SK-MEL-5 (cell line): ENCODE results near the gene BSND. TPM values are rescaled to one million over a fixed set of nuclear protein-coding genes. Genes with fewer than 3 reads are reported as not detected.
"Not testable (repeated sequence)": the region's sequence is repeated elsewhere in the genome, so short reads cannot be mapped to it uniquely, and the experiment has no call there.

ENCODE experiments used
- DNase-seq: peaks from one replicate; pipeline ENCODE4 v3.0.0-alpha.2; 2016; ENCODE audit warnings: low read depth, low spot score
- in situ Hi-C: cut with HindIII; loops from 2 replicates; pipeline ENCODE4 v1.10.0; 2016; ENCODE audit warnings: low sequenced_read_pairs, high pct_unique_total_duplicates, low pct_unique_long_range_greater_than_20kb
- polyA plus RNA-seq, 2 experiments: library from polyadenylated mRNA; depleted of rRNA; stranded (reverse); fragments of >200 nt; gene quantifications; 2 replicates each; pipeline ENCODE4 v1.2.3, GENCODE V29; 2015
- total RNA-seq: library from RNA; depleted of rRNA; stranded (reverse); fragments of >200 nt; shearing (Covaris generic); gene quantifications from 2 replicates; pipeline ENCODE4 v1.2.3, GENCODE V29; 2014; rRNA removed

The BSND gene
- not detected in 2 replicates for total RNA-seq
- not detected in 2 replicates for polyA plus RNA-seq (2015; cell fraction: cytosol; rRNA removed)
- polyA plus RNA-seq (2015; cell fraction: nucleus; rRNA removed) = not detected in 2 replicates

- in situ Hi-C loops = no loop called here
- no peak for DNase-seq
Measured at GRCh38 chr1:54998677-54999076, at the start of gene BSND. Gene BSND (plus strand): TSS chr1:54998933. CDS start chr1:54999187, 254 bp downstream.

GRCh38 chr1:54949053-54949452 is 49.7 kb upstream of the BSND start:
- in situ Hi-C loops = no loop called here
- no peak for DNase-seq

DNA sequence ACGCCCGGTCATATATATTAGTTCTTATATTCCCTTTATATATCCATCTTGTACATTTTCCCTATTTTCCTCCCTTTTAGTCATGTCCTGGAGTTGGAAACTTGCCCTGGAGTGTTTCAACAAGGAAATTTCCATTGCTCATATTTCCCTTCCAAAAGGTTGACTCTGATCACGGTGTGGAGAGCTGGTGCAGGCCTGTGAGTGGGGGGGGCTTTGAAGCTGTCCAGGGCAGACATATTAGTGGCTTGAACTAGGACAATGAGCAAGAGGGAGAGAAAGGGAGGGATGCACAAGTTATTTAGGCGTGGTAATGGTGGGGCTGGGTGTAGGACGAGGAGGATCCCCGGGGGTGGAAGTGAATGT is 48.7 kb upstream of the BSND start:
- in situ Hi-C loops = no loop called here
- DNase-seq = no peak

DNA sequence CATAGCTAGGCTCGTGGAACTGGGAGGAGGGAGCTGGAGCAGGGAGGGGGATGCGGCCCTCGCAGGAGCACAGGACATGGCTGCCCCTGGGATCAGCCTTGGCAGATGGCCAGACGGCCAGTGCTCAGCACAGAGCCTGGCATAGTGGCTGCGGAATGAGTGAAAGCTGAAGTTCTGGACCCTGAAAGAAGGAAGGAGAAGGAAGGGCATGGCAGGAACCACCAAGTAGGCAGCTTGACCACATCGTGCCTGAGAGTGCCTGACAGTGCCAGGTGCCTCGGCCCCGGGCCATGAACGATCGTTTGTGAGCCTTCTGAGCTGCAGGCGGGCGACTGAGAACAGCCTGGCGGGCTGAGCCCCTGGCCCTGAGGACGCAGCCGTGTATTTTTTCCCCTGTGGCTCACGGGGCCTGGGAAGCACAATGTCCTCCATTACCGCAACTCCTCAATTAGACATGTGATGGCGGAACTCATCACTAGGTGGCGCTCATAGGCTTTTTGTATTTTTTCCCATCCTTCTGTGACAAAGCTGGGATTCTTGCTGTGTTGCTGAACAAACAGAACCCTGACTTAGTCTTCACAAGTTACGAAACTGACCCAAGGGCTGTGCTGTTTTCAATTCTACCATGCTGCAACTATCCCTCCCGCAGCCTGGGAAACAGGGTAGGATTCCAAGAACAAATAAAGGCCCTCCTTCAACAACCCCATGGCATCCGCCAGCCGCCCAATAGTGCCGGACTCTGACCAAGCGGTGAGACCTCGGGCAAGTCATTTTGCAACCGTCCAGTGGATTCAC is 48.2 kb upstream of the BSND start:
- DNase-seq = peak; percentile 88
- in situ Hi-C loops = no loop called here

GRCh38 chr1:54951810-54952226 is 46.9 kb upstream of the BSND start:
- in situ Hi-C loops = no loop called here
- no peak for DNase-seq

DNA sequence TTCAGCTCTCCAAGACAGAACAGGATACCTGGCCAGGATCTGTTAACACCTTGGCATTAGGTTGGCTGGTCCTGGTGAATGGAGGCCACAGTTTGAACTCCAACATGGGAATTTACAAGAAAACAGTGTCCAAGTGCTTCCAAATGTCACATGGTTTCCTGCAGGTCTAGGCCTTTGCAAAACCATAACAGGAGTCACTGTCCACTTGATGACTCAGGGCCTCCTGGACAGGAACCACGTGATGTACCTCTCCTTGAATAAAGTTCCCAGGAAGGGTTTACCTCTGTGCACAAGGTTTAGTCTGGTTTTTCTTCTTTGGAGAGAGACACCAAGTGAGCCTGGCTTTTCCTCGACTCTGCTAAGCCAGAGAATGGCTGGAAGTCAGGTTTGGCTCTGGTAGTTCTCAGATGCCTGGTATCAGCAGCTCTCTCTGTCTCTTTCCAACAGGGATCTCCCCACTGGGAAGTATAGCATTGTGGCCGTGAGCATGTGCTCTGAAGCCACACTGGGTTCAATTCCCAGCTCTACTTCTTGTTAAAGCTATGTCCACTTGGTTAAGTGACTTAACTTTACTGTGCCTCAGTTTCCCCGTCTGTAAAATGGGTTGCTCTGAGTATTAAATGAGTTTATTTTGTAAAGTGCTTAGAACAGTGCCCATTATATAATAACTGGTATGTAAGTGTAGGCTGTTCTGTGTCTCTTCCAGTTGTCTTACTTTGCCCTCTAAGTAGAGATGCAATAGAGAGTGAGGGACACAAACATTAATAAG is 45.6 kb upstream of the BSND start:
- DNase-seq = peak; percentile 53
- in situ Hi-C loops = no loop called here

GRCh38 chr1:54953846-54954245 is 44.9 kb upstream of the BSND start:
- DNase-seq = no peak
- in situ Hi-C loops = no loop called here

DNA sequence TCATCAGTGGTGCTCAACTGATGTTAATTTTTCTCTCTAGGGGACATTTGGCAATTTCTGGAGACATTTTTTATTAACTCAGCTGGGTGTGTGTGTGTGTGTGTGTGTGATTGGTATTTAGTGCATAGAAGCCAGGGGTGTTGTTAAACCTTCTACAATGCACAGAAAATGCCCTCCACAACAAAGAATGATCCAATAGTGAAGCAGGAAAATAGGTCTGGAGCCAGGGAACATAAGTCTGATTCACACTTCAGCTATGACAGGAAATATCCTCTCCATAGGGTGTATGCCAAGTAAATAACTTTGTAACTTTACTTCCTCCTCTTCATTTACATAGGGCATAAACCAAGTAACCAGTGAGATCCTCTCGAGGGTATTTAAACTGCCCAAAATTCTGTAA is 43.4 kb upstream of the BSND start:
- in situ Hi-C loops = no loop called here
- no peak for DNase-seq

GRCh38 chr1:54956726-54957125 is 42.0 kb upstream of the BSND start:
- no peak for DNase-seq
- in situ Hi-C loops = no loop called here

DNA sequence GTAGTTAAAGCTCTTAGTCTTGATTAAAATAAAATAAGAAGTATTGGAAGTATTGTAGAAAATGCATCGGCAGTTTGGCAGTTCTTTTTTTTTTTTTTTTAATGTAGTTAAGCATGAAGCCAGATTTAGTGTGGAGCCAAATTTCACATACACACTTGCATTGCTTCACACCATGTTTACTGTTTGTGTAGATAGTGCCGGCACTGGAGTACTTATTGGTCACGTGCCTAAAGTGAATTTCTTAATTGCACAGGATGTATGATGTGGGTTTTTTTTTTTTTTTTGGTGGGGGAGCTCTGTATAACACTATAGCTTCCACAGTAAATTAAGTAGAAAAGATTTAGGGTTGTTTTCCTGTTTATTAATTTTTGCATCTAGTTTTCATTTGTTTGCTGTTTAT is 39.5 kb upstream of the BSND start:
- in situ Hi-C loops = no loop called here
- no peak for DNase-seq

DNA sequence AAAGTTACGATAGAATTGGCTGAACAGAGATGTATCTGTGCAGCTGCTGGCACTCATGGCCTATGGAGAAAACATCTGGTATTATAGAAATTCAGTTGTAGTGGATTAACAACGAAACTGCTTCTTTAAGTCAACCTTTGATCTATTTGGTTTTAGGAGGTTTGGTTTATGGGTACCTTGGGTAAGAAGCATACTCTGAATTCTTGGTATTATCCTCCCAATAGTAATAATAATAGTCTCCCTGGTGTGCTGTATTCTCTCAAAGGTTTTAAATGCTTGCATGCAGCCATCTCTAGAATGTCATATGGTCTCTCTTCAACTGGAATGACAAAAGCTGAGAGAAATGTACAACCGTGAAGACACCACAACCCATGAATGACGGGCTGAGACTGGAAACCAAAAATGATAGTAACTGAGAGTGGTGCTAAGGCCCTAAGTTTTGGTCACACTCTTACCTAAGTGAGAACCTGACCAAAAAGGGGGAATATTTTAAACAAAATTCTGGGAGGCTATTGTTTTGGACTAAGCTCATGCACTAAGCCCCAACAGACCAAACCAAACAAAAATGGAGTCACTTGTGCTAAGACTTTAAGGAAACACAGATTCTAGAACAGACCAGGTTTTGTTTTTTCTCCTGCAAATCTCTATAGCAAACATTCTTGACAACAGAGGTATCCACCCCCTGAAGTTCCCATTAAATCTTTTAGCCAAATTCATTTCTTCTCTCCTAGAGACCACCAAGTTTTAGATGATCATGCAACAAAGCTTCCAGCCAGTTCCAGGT is 35.9 kb upstream of the BSND start:
- in situ Hi-C loops = no loop called here
- no peak for DNase-seq

GRCh38 chr1:54963829-54964228 is 34.9 kb upstream of the BSND start:
- DNase-seq, in situ Hi-C loops: not testable (repeated sequence)

GRCh38 chr1:54965624-54966340 is 33.0 kb upstream of the BSND start:
- DNase-seq = no peak
- in situ Hi-C loops = no loop called here

DNA sequence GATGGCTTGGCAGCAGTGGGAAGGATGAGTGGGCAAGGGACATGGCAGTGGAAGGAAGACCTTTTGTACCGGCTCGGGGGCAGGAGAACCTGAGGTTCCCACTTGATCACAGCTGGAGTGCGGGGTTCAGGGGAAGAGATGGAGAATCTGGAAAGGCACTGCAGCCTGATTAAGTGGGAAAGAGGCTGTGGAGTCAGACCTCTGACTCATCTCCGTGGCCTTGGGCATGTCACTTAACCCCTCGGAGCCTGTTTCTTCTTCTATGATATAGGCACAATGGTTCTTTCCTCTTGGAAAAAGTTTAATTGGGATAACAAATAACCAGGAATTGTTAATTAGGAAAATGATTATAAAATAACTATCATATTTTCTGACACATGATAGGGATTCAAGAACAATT is 31.4 kb upstream of the BSND start:
- no peak for DNase-seq
- in situ Hi-C loops = no loop called here

GRCh38 chr1:54968551-54968950 is 30.2 kb upstream of the BSND start:
- in situ Hi-C loops = no loop called here

GRCh38 chr1:54969879-54970278 is 28.9 kb upstream of the BSND start:
- in situ Hi-C loops = no loop called here
- DNase-seq = no peak

More at GRCh38 chr1:54968551-54968950, 30.2 kb upstream of the BSND start:
- no peak for DNase-seq

DNA sequence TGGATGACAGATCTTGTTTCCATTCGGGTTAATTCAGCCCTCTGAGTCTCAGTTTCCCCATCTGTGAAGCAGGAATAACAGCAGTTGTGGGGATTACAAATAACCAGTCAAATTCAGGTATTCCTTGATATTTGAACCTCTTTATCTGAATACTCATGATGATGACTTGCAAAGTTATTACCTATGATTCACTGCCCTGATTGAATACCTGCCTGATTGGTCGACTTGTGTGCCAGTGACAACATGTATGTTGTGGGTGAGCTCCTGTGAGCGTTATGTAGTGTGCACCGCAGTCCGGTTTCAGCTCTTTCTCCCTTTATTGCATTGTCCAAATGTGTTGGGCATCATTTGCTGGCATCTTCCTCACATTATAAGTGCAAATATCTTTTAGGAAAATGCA is 27.8 kb upstream of the BSND start:
- in situ Hi-C loops = no loop called here
- DNase-seq = no peak
